Breast epithelium (tissue), 4 donors: ENCODE measurements around the gene SLC4A4. TPM values are rescaled to one million over a fixed set of nuclear protein-coding genes. Genes with fewer than 3 reads are reported as not detected.

ENCODE experiments used
- DNase-seq, 2 donors: peaks; one replicate each; pipeline ENCODE4 v3.0.0-alpha.2; 2019; ENCODE audit warnings: low spot score in 2 of 2
- H3K27ac ChIP-seq, 2 donors: fragments of 200-600 bp; sonication (generic) in 1 of 2; one replicate each; pipeline ENCODE4 v1.5.1; 2016 to 2019; ENCODE audit warnings: mild to moderate bottlenecking in 1 of 2
- H3K27me3 ChIP-seq, 2 donors: fragments of 200-600 bp; sonication (generic) in 1 of 2; one replicate each; pipeline versions ENCODE4 v1.5.1 to v1.6.0; 2017 to 2019; ENCODE audit warnings: control low read depth in 1 of 2, mild to moderate bottlenecking in 1 of 2
- H3K36me3 ChIP-seq: fragments of 200-600 bp; one replicate; pipeline ENCODE4 v1.5.1; 2019
- H3K4me1 ChIP-seq, 2 donors: fragments of 200-600 bp; sonication (generic); one replicate each; pipeline ENCODE4 v1.5.1; 2016 to 2019; ENCODE audit warnings: control low read depth in 1 of 2
- H3K4me3 ChIP-seq, 3 donors: fragments of 200-600 bp; sonication (generic); 1 replicate in 2 of 3; 2 replicates in 1 of 3; pipeline ENCODE4 v1.5.1; 2016 to 2019; ENCODE audit warnings: mild to moderate bottlenecking in 3 of 3, moderate library complexity in 2 of 3
- H3K9me3 ChIP-seq, 2 donors: fragments of 200-600 bp; sonication (generic) in 1 of 2; one replicate each; pipeline ENCODE4 v1.5.1; 2016 to 2019; ENCODE audit warnings: control low read depth in 1 of 2
- CTCF ChIP-seq, 3 donors: fragments of 450-650 bp; IDR thresholded peaks; one replicate each; pipeline ENCODE4 v1.5.1; 2016 to 2017; ENCODE audit warnings: antibody characterized with exemption in 3 of 3, mild to moderate bottlenecking in 3 of 3, moderate library complexity in 3 of 3
- POLR2A ChIP-seq: fragments of 450-650 bp; IDR thresholded peaks from one replicate; pipeline ENCODE4 v1.6.1; 2016; ENCODE audit warnings: antibody characterized with exemption, mild to moderate bottlenecking, moderate library complexity
- POLR2AphosphoS5 ChIP-seq, 3 donors: sonication (generic); formaldehyde crosslinking; IDR thresholded peaks; one replicate each; pipeline ENCODE4 v1.6.1; 2017; ENCODE audit warnings: antibody characterized with exemption in 3 of 3
- intact Hi-C: fragments of 100-400 bp; cut with DNase I; formaldehyde crosslinking; loops from one replicate; pipeline ENCODE4 v1.15.1; 2023; ENCODE audit warnings: low total_unique reads
- total RNA-seq, 3 donors: library from RNA; depleted of rRNA; stranded (reverse); fragments of >200 nt; gene quantifications; one replicate each; pipeline ENCODE4 v1.1.0, GENCODE V29; 2016

The SLC4A4 gene
- total RNA-seq, 3 donors from 2014 or later: 1.3 to 6.7 (median 1.4) TPM

GRCh38 chr4:71377561-71377960, 38.7 kb downstream of the SLC4A4 start:
- DNase-seq: no peak
- H3K36me3 ChIP-seq: no peaks in the 10 kb centered on the region
- H3K4me3 ChIP-seq: no peak overlapping the region
- no peaks in the 10 kb centered on the region for H3K9me3 ChIP-seq
- no peaks in the 10 kb centered on the region for H3K4me1 ChIP-seq
- H3K27ac ChIP-seq: no peak overlapping the region
- intact Hi-C loops: no loop called here
- TF ChIP-seq CTCF (IDR thresholded peaks at IDR 0.05): no peak
- TF ChIP-seq POLR2A: no peak
- TF ChIP-seq POLR2AphosphoS5 (IDR thresholded peaks at IDR 0.05): no peak
- H3K27me3 ChIP-seq: no peaks in the 10 kb centered on the region

- no peak for TF ChIP-seq CTCF (IDR thresholded peaks at IDR 0.05)
- no peak for TF ChIP-seq POLR2A
- no peak for TF ChIP-seq POLR2AphosphoS5 (IDR thresholded peaks at IDR 0.05)
- H3K4me3 ChIP-seq: no peak overlapping the region
- no peak for DNase-seq
- intact Hi-C loops: no loop called here
- H3K27ac ChIP-seq: no peak overlapping the region
- H3K4me1 ChIP-seq: no peaks in the 10 kb centered on the region
- H3K9me3 ChIP-seq: no peaks in the 10 kb centered on the region
- H3K27me3 ChIP-seq: no peaks in the 10 kb centered on the region
- no peaks in the 10 kb centered on the region for H3K36me3 ChIP-seq
Measured at GRCh38 chr4:71379126-71379525, 40.3 kb downstream of the SLC4A4 start.

GRCh38 chr4:71380788-71381187, 42.0 kb downstream of the SLC4A4 start:
- Histone ChIP-seq H3K4me1 (no peaks in the 10 kb centered on the region), H3K4me3 (no peak overlapping the region), H3K9me3 (no peaks in the 10 kb centered on the region), H3K27ac (no peak overlapping the region), H3K27me3 (no peaks in the 10 kb centered on the region), H3K36me3 (no peaks in the 10 kb centered on the region)
- intact Hi-C loops: no loop called here
- no peak for DNase-seq
- TF ChIP-seq POLR2A: no peak
- TF ChIP-seq POLR2AphosphoS5 (IDR thresholded peaks at IDR 0.05): no peak
- no peak for TF ChIP-seq CTCF (IDR thresholded peaks at IDR 0.05)

GRCh38 chr4:71382125-71382899, 43.5 kb downstream of the SLC4A4 start:
- Histone ChIP-seq H3K27ac (no peak overlapping the region), H3K4me1 (no peaks in the 10 kb centered on the region), H3K9me3 (no peaks in the 10 kb centered on the region), H3K36me3 (no peaks in the 10 kb centered on the region), H3K27me3 (no peaks in the 10 kb centered on the region), H3K4me3 (no peak overlapping the region)
- intact Hi-C loops: no loop called here
- TF ChIP-seq POLR2AphosphoS5 (IDR thresholded peaks at IDR 0.05): no peak
- no peak for TF ChIP-seq CTCF (IDR thresholded peaks at IDR 0.05)
- TF ChIP-seq POLR2A: no peak
- no peak for DNase-seq

- Histone ChIP-seq H3K27me3 (no peaks in the 10 kb centered on the region), H3K4me1 (no peaks in the 10 kb centered on the region), H3K4me3 (no peak overlapping the region), H3K9me3 (no peaks in the 10 kb centered on the region), H3K27ac (no peak overlapping the region), H3K36me3 (no peaks in the 10 kb centered on the region)
- TF ChIP-seq POLR2AphosphoS5 (IDR thresholded peaks at IDR 0.05) (no peak), POLR2A (no peak), CTCF (IDR thresholded peaks at IDR 0.05) (no peak)
- no peak for DNase-seq
- intact Hi-C loops: no loop called here
Measured at GRCh38 chr4:71382900-71383560, 44.2 kb downstream of the SLC4A4 start.
